Measurements from ENCODE around the gene SLC6A6.

- no peak for TF ChIP-seq CTCF (IDR thresholded peaks at IDR 0.05)
- TF ChIP-seq CHD2 (IDR thresholded peaks at IDR 0.05; ENCODE audit: low read length, partially characterized antibody) = no peak
- no peak for TF ChIP-seq TAF1 (IDR thresholded peaks at IDR 0.05; ENCODE audit: borderline replicate concordance, low read depth, low read length)
Measured at GRCh38 chr3:14519406-14519805, 117.0 kb downstream of the SLC6A6 start.

Data from SK-N-SH (cell line).